WTC11 (cell line): ENCODE results near the gene GFRA1. TPM values are rescaled to one million over a fixed set of nuclear protein-coding genes. Genes with fewer than 3 reads are reported as not detected.

Source experiments
- ATAC-seq: fragments of 200-7000 bp; cut with Tn5 transposase; 2 replicates; pipeline ENCODE4 v1.10.0; 2021; ENCODE audit warnings: mild to moderate bottlenecking, moderate library complexity
- CTCF ChIA-PET: fragments of 300-600 bp; sonication (Branson Sonifier 250); formaldehyde crosslinking; loops from one replicate; lab custom pipeline; 2021; ENCODE audit warnings: antibody characterized with exemption; lab: Charles Lee
- POLR2A ChIA-PET: fragments of 350-600 bp; sonication (Branson Sonifier 250); formaldehyde crosslinking; loops from one replicate; lab custom pipeline; 2021; ENCODE audit warnings: antibody characterized with exemption; lab: Charles Lee
- DNase-seq: peaks from one replicate; pipeline ENCODE4 v3.0.0; 2021; ENCODE audit warnings: low spot score
- H3K27ac Mint-ChIP-seq: 2 replicates; pipeline ENCODE4 v1.8.0; 2021; ENCODE audit warnings: mixed read lengths
- H3K27me3 Mint-ChIP-seq: 2 replicates; pipeline ENCODE4 v1.8.0; 2021; ENCODE audit warnings: low read depth, mild to moderate bottlenecking, moderate library complexity, mixed read lengths
- H3K36me3 Mint-ChIP-seq: 2 replicates; pipeline ENCODE4 v1.8.0; 2021; ENCODE audit warnings: mixed read lengths
- H3K4me1 Mint-ChIP-seq: 2 replicates; pipeline ENCODE4 v1.8.0; 2022; ENCODE audit warnings: mixed read lengths
- H3K4me3 Mint-ChIP-seq: 2 replicates; pipeline ENCODE4 v1.8.0; 2021; ENCODE audit warnings: mild to moderate bottlenecking, moderate library complexity, mixed read lengths
- H3K9me3 Mint-ChIP-seq: 2 replicates; pipeline ENCODE4 v1.8.0; 2021; ENCODE audit warnings: mixed read lengths
- ELF4 ChIP-seq: sonication (generic); formaldehyde crosslinking; IDR thresholded peaks from 2 replicates; pipeline ENCODE4 v1.8.1; 2022; ENCODE audit warnings: low read depth, mild to moderate bottlenecking, moderate library complexity, missing genetic modification reagents
- GRHL2 ChIP-seq: fragments of 250-450 bp; sonication (Bioruptor Pico); IDR thresholded peaks from 2 replicates; pipeline ENCODE4 v1.8.0; 2022; ENCODE audit warnings: mild to moderate bottlenecking, moderate library complexity; ENCODE audit not compliant: insufficient replicate concordance, severe bottlenecking
- MXD4 ChIP-seq: fragments of 250-450 bp; sonication (Bioruptor Pico); IDR thresholded peaks from 2 replicates; pipeline ENCODE4 v1.8.0; 2021; ENCODE audit warnings: mild to moderate bottlenecking, moderate library complexity, borderline replicate concordance
- NR3C1 ChIP-seq: sonication (generic); formaldehyde crosslinking; conservative IDR thresholded peaks from 2 replicates; pipeline ENCODE4 v1.8.1; 2023; ENCODE audit warnings: low read depth, mild to moderate bottlenecking, missing genetic modification reagents
- SP1 ChIP-seq: sonication (generic); formaldehyde crosslinking; conservative IDR thresholded peaks from 2 replicates; pipeline ENCODE4 v1.8.1; 2022; ENCODE audit warnings: missing genetic modification reagents
- ZNF138 ChIP-seq: sonication (generic); formaldehyde crosslinking; conservative IDR thresholded peaks from 2 replicates; pipeline ENCODE4 v1.8.1; 2022; ENCODE audit warnings: mild to moderate bottlenecking, moderate library complexity, missing genetic modification reagents
- ZNF317 ChIP-seq: sonication (generic); formaldehyde crosslinking; IDR thresholded peaks from 2 replicates; pipeline ENCODE4 v1.8.1; 2023; ENCODE audit warnings: low read depth, mild to moderate bottlenecking, moderate library complexity, missing genetic modification reagents, borderline replicate concordance
- ZNF396 ChIP-seq: fragments of 250-450 bp; sonication (Bioruptor Pico); IDR thresholded peaks from 2 replicates; pipeline ENCODE4 v1.8.0; 2021; ENCODE audit warnings: mild to moderate bottlenecking, moderate library complexity, borderline replicate concordance
- total RNA-seq: library from RNA; stranded (reverse); gene quantifications from 3 replicates; pipeline ENCODE4 v1.2.3, GENCODE V29; 2021
- TF ChIP-seq, protein P1 (sequence below): sonication (generic); formaldehyde crosslinking; IDR thresholded peaks from 2 replicates; pipeline ENCODE4 v1.8.0; 2023; ENCODE audit warnings: mild to moderate bottlenecking, missing genetic modification reagents
- TF ChIP-seq, protein P2 (sequence below): fragments of 250-450 bp; sonication (Bioruptor Pico); IDR thresholded peaks from 2 replicates; pipeline ENCODE4 v1.9.0; 2021; ENCODE audit warnings: mild to moderate bottlenecking, borderline replicate concordance
- TF ChIP-seq, protein P3 (sequence below): fragments of 250-450 bp; sonication (Bioruptor Pico); conservative IDR thresholded peaks from 2 replicates; pipeline ENCODE4 v1.9.0; 2021; ENCODE audit warnings: mild to moderate bottlenecking
- TF ChIP-seq, protein P4 (sequence below): sonication (generic); formaldehyde crosslinking; IDR thresholded peaks from 2 replicates; pipeline ENCODE4 v1.8.0; 2023; ENCODE audit warnings: missing genetic modification reagents, mild to moderate bottlenecking, borderline replicate concordance
- TF ChIP-seq, protein P5 (sequence below): sonication (generic); formaldehyde crosslinking; IDR thresholded peaks from 2 replicates; pipeline ENCODE4 v1.8.1; 2023; ENCODE audit warnings: mild to moderate bottlenecking, moderate library complexity, missing genetic modification reagents
- TF ChIP-seq, protein P6 (sequence below): fragments of 200-600 bp; IDR thresholded peaks from 2 replicates; pipeline ENCODE4 v1.8.0; 2022; ENCODE audit warnings: antibody characterized with exemption

The GFRA1 gene
- total RNA-seq, 1 experiment from 2014 or later, result 4.4 TPM

DNA sequence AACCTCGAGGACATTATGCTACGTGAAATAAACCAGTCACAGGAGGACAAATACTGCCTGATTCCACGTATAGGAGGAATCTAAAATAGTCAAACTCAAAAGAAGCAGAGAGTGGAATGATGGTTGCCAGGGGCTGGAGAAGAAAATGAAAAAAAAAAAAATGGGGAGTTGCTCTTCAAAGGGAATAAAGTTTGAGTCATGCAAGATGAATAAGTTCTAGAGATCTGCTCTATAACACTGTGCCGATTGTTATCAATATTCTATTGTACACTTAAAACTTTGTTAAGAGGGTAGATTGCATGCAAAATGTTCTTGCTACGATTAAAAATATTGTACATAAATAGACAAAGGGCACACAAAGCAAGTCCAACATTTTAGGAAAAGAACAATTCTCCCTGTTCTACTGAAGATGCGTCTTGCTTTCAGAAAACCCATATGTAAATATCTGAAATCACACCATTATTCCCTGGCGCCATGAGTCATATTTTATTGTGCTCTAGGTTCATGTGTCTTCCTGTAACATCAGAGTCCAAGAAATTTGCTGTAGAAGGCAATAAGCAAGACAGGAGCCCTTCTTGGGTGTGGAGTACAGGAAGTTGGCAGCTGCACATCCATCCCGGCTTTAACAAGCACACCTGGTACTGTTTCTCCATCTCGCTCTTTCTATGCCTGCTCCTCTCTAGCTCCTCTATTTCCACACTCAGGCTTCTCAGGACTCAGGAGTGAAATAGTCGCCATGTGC is 145.9 kb downstream of the GFRA1 start:
- ChIA-PET POLR2A (no interaction called here), CTCF (no interaction called here)
- ATAC-seq (no peak), DNase-seq (no peak)
- no peak overlapping the region for H3K27ac Mint-ChIP-seq
- peaks cover 18% of the 10 kb centered on the region for H3K27me3 Mint-ChIP-seq
- TF ChIP-seq SP1 (no peak), ELF4 (CRISPR knock-in tag) (no peak), NR3C1 (CRISPR knock-in tag) (no peak), ZNF317 (CRISPR knock-in tag) (no peak), ZNF396 (CRISPR knock-in tag) (no peak), ZNF138 (CRISPR knock-in tag) (no peak), GRHL2 (CRISPR knock-in tag) (no peak), MXD4 (CRISPR knock-in tag) (no peak)
- TF ChIP-seq, protein P1, sequence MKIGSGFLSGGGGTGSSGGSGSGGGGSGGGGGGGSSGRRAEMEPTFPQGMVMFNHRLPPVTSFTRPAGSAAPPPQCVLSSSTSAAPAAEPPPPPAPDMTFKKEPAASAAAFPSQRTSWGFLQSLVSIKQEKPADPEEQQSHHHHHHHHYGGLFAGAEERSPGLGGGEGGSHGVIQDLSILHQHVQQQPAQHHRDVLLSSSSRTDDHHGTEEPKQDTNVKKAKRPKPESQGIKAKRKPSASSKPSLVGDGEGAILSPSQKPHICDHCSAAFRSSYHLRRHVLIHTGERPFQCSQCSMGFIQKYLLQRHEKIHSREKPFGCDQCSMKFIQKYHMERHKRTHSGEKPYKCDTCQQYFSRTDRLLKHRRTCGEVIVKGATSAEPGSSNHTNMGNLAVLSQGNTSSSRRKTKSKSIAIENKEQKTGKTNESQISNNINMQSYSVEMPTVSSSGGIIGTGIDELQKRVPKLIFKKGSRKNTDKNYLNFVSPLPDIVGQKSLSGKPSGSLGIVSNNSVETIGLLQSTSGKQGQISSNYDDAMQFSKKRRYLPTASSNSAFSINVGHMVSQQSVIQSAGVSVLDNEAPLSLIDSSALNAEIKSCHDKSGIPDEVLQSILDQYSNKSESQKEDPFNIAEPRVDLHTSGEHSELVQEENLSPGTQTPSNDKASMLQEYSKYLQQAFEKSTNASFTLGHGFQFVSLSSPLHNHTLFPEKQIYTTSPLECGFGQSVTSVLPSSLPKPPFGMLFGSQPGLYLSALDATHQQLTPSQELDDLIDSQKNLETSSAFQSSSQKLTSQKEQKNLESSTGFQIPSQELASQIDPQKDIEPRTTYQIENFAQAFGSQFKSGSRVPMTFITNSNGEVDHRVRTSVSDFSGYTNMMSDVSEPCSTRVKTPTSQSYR (CRISPR knock-in tag), result no peak
- TF ChIP-seq, protein P2, sequence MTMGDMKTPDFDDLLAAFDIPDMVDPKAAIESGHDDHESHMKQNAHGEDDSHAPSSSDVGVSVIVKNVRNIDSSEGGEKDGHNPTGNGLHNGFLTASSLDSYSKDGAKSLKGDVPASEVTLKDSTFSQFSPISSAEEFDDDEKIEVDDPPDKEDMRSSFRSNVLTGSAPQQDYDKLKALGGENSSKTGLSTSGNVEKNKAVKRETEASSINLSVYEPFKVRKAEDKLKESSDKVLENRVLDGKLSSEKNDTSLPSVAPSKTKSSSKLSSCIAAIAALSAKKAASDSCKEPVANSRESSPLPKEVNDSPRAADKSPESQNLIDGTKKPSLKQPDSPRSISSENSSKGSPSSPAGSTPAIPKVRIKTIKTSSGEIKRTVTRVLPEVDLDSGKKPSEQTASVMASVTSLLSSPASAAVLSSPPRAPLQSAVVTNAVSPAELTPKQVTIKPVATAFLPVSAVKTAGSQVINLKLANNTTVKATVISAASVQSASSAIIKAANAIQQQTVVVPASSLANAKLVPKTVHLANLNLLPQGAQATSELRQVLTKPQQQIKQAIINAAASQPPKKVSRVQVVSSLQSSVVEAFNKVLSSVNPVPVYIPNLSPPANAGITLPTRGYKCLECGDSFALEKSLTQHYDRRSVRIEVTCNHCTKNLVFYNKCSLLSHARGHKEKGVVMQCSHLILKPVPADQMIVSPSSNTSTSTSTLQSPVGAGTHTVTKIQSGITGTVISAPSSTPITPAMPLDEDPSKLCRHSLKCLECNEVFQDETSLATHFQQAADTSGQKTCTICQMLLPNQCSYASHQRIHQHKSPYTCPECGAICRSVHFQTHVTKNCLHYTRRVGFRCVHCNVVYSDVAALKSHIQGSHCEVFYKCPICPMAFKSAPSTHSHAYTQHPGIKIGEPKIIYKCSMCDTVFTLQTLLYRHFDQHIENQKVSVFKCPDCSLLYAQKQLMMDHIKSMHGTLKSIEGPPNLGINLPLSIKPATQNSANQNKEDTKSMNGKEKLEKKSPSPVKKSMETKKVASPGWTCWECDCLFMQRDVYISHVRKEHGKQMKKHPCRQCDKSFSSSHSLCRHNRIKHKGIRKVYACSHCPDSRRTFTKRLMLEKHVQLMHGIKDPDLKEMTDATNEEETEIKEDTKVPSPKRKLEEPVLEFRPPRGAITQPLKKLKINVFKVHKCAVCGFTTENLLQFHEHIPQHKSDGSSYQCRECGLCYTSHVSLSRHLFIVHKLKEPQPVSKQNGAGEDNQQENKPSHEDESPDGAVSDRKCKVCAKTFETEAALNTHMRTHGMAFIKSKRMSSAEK, result no peak
- TF ChIP-seq, protein P3, sequence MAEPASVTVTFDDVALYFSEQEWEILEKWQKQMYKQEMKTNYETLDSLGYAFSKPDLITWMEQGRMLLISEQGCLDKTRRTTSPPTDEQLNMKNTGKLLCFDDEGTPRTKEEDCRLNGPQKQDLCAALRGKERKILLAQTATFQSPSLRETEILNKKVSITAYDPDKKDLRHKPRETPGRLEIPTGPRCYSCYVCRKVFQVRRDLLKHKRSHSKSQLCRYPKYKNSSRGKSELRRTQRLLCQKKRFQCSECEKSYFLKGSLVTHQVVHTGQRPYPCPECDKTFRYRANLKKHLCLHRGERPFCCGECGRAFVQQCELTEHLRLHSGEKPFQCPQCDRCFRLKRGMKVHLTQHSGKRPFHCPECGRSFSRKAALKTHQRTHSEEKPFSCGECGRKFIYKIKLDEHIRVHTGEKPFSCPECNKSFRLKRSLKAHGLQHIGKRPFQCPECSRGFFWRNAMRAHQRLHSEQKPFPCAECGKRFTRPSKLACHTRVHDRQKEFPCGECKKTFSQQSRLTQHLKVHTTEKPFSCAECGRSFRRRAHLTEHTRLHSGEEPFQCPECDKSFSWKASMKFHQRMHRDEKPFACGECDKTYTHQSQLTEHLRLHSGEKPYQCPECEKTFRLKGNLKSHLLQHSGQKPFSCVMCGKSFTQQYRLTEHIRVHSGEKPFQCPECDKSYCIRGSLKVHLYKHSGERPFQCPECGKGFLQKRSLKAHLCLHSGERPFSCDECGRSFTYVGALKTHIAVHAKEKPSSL, result no peak
- TF ChIP-seq, protein P4, sequence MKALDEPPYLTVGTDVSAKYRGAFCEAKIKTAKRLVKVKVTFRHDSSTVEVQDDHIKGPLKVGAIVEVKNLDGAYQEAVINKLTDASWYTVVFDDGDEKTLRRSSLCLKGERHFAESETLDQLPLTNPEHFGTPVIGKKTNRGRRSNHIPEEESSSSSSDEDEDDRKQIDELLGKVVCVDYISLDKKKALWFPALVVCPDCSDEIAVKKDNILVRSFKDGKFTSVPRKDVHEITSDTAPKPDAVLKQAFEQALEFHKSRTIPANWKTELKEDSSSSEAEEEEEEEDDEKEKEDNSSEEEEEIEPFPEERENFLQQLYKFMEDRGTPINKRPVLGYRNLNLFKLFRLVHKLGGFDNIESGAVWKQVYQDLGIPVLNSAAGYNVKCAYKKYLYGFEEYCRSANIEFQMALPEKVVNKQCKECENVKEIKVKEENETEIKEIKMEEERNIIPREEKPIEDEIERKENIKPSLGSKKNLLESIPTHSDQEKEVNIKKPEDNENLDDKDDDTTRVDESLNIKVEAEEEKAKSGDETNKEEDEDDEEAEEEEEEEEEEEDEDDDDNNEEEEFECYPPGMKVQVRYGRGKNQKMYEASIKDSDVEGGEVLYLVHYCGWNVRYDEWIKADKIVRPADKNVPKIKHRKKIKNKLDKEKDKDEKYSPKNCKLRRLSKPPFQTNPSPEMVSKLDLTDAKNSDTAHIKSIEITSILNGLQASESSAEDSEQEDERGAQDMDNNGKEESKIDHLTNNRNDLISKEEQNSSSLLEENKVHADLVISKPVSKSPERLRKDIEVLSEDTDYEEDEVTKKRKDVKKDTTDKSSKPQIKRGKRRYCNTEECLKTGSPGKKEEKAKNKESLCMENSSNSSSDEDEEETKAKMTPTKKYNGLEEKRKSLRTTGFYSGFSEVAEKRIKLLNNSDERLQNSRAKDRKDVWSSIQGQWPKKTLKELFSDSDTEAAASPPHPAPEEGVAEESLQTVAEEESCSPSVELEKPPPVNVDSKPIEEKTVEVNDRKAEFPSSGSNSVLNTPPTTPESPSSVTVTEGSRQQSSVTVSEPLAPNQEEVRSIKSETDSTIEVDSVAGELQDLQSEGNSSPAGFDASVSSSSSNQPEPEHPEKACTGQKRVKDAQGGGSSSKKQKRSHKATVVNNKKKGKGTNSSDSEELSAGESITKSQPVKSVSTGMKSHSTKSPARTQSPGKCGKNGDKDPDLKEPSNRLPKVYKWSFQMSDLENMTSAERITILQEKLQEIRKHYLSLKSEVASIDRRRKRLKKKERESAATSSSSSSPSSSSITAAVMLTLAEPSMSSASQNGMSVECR (CRISPR knock-in tag), result no peak
- TF ChIP-seq, protein P5, sequence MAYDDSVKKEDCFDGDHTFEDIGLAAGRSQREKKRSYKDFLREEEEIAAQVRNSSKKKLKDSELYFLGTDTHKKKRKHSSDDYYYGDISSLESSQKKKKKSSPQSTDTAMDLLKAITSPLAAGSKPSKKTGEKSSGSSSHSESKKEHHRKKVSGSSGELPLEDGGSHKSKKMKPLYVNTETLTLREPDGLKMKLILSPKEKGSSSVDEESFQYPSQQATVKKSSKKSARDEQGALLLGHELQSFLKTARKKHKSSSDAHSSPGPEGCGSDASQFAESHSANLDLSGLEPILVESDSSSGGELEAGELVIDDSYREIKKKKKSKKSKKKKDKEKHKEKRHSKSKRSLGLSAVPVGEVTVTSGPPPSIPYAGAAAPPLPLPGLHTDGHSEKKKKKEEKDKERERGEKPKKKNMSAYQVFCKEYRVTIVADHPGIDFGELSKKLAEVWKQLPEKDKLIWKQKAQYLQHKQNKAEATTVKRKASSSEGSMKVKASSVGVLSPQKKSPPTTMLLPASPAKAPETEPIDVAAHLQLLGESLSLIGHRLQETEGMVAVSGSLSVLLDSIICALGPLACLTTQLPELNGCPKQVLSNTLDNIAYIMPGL (CRISPR knock-in tag), result no peak
- TF ChIP-seq, protein P6, sequence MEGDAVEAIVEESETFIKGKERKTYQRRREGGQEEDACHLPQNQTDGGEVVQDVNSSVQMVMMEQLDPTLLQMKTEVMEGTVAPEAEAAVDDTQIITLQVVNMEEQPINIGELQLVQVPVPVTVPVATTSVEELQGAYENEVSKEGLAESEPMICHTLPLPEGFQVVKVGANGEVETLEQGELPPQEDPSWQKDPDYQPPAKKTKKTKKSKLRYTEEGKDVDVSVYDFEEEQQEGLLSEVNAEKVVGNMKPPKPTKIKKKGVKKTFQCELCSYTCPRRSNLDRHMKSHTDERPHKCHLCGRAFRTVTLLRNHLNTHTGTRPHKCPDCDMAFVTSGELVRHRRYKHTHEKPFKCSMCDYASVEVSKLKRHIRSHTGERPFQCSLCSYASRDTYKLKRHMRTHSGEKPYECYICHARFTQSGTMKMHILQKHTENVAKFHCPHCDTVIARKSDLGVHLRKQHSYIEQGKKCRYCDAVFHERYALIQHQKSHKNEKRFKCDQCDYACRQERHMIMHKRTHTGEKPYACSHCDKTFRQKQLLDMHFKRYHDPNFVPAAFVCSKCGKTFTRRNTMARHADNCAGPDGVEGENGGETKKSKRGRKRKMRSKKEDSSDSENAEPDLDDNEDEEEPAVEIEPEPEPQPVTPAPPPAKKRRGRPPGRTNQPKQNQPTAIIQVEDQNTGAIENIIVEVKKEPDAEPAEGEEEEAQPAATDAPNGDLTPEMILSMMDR, result no peak
- no peaks in the 10 kb centered on the region for H3K9me3 Mint-ChIP-seq
- H3K4me3 Mint-ChIP-seq, result no peak overlapping the region
- H3K4me1 Mint-ChIP-seq, result peaks cover 12% of the 10 kb centered on the region
- H3K36me3 Mint-ChIP-seq, result no peaks in the 10 kb centered on the region
